Activated CD4-positive, alpha-beta T cell treated with anti-CD3 and anti-CD28 coated beads, Interleukin-10, Interleukin-2, amounts not matched to agents 100 ng/mL and 50 ng/mL, durations not matched to agents 16 hours and 8 hours (primary cell): ENCODE measurements around the gene PPT2.
A peak's percentile ranks its signal among the peaks of the same experiment; 100 is the strongest.
"Not testable (repeated sequence)": the region's sequence is repeated elsewhere in the genome, so short reads cannot be mapped to it uniquely, and the experiment has no call there.

Experiments
- DNase-seq: peaks from one replicate; pipeline ENCODE4 v3.0.0-alpha.2; 2020

Gene PPT2

GRCh38 chr6:32177788-32178546 lies 24.0 kb downstream of the PPT2 start, which contains the start of gene RNF5:
Gene RNF5 (plus strand): TSS chr6:32178405. CDS start chr6:32178512, 107 bp downstream.
- peak; percentile 99 for DNase-seq

- no peak for DNase-seq
Measured at GRCh38 chr6:32178547-32179440, 24.9 kb downstream of the PPT2 start.

GRCh38 chr6:32179766-32180405 lies 25.9 kb downstream of the PPT2 start:
- DNase-seq: no peak

DNA sequence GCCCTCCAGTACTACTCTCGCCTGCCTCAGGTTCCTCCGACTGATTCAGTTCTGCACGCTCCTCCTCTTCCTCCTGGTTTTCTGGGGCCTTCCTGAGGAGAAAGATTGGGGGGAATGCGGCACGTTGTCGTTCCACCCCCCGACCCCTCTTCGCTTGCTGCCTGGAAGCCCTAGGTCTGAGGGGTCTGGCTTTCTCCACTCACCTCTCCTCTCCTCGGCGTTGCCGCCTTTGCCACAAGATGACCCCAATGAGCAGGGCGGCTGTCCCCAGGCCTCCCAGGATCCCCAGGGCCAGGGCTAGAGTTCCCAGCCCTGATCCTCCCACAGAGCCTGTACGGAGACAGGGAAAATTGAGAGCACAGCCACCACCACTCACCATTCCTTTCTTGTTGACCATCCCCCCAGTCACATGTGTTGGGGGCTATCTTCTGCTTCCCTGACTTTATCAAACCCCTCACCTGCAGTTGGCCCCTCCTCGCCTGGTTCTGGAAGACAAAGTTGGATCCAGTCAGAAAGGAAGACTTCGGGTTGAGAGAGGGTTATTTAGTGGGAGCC lies 27.3 kb downstream of the PPT2 start:
- DNase-seq: no peak

GRCh38 chr6:32181915-32182529 lies 28.1 kb downstream of the PPT2 start:
- DNase-seq: no peak

DNA sequence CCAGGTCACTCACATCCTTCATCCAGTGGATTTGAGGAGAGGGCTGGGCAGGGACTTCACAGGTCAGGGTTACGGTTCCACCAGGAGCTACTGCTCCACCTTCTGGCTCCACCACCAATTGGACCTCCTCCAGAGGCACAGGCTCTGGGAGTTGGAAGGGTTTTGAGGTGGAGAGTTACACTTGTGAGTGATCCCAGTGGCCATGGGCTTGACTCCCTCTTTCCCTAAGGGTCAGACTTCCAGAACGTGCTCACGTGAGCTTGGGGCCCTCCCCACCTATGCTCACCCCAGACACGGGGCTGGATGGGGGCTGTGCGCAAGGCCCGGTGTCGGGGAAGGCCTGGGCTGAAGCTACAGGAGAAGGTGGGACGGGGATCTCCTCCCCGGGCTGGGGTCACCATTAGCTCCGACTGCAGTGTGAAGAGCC lies 28.6 kb downstream of the PPT2 start:
- no peak for DNase-seq

GRCh38 chr6:32183030-32183429 lies 29.1 kb downstream of the PPT2 start:
- no peak for DNase-seq

GRCh38 chr6:32183483-32184083 lies 29.6 kb downstream of the PPT2 start:
- DNase-seq: no peak

DNA sequence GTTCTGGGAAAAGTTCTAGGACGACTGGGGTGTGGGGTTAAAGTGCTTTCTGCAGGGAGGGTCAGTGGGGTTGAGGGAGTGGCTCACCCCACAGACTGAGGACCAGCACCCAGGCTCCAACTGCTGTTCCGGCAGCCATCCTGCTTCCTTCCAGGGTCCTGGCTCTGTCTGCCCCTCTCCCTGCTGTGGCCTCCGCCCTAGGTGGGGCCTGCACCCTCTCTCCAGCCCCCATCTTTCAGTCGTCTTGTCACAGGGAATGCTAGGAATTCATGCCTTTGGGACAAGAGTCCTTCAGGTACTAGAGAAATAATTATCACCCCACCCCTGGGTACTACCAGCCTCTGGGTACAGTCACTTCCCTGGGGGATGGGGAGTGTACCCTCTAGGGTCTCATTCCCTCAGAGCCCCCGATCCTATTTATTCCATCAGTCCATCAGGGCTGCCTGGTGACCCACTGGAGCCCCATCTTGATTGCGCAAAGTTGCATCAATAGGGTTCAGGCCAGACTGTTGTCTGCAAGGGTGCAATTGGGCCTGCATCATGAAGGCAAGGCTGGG lies 30.2 kb downstream of the PPT2 start, which contains the start of gene AGER:
AGER (minus strand) TSS at position 170 of the 557 bp plus-strand sequence; CDS start at position 139, 31 bp downstream.
- DNase-seq: no peak

DNA sequence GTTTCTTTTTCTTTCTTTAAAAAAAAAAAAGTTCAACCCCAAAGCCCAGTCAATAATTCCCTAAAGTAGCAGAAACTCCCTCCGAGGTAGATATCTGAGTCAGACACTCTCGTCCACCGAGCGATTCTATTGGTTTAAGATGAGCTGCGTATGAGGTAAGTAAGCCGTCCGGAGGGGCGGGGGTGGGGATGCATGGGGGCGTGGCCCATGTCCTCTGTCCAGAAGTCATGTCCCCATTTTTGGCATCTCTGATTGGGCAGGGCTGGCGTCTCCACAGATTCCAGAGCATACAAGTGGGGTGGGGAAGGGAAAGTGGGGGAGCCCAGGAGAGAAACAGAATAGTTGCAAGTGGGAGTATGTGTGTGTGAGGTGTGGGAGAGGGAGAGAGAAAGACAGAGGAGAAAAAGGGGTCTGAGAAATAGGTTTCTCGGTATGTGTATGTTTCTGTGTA lies 31.8 kb downstream of the PPT2 start:
- peak; percentile 77 for DNase-seq

- not testable (repeated sequence) for DNase-seq
Measured at GRCh38 chr6:32186151-32186840, 32.4 kb downstream of the PPT2 start.

DNA sequence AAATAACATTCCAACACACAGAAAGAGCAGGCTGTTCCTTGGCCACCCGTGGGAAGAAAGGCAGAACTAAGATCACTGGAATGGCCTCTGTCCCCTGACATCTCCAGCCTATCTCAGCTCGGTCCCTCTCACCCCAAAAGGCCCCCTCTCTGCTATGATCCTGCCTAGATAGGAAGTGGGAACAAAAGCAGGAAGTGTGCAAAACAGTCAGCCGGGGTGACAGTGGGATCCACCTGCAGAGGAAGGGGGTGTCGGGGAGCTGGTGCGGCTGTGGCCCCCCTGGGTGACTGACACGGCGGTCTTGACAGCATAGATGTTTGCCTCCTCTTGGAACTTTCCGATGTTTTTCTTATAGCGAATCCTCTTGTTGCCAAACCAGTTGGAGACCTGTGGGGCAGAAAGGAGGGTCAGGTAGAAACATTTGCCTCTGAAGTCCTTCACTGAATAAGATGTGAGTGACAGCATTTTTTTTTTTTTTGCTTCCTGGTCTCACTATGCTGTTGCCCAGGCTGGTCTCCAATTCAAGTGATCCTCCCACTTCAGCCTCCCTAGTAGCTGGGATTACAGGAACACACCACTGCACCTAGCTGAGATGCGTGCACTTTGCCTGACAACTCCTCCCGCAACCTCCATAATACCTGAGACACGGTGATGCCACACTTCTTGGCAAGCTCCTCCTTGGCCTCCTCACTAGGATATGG lies 33.2 kb downstream of the PPT2 start:
- DNase-seq: no peak

DNA sequence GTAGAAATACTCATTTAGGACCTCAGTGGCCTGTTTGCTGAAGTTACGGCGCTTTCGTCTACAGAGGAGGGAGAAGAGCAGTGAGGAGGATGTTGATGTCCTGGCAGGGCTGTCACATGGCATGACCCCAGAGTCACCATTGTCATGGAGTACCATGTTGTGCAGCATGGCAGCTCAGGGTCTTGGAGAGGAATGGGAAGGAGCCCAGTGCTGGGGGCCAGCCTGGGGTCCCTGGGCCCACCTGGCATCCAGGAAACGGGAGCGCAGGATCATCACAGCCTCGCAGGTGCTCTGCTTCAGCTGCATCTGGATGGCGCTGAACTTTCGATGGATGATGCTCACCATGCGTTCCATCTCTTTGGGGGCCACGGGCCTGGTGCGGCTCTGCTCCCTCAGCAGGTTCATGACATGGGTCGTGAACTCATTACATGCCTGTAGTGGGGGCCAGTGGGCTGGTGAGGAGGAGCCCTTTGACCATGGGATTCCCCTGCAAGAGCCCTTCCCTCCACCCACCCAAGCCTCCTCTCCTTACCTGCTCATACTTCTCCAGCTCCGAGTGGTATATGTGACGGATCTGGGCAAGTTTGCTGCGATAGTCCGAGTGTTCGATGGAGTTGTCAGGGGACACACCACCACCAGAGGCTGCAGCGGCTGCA lies 33.9 kb downstream of the PPT2 start:
- DNase-seq: not testable (repeated sequence)

- DNase-seq: no peak
Measured at GRCh38 chr6:32188381-32189068, 34.6 kb downstream of the PPT2 start.

DNA sequence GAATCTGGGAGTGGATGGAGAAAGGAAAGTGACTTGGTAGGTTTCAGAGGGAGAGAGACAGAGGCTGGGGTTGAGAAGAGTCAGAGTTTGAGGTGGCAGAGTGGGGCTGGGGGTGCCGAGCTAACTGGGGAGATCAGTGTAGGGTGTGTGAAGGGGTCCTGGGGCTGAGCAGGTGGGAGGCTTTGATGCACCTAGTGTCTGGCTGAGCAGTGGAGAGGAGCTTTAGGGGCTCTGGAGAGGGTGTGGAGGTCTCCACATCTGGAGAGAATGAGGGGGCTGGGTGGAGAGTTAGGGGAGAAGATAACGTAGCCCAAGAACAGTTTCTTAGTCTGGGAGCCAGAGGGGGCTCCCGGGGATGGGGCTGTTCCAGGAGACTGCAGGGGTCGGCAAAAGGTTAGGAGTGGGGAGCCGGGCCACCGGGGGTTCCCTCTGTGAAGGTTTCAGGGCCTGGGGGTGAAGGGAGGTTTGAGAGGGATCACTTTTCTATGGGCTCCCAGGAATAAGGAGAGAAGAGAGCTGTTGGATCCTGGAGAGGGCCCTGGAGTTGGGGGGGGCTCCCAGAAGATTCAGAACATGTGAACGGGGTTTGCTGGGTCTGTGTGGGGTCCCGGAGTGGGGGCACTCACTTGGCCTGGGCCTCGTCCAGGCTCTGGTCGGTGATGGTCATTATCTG lies 35.3 kb downstream of the PPT2 start:
- DNase-seq: no peak

- no peak for DNase-seq
Measured at GRCh38 chr6:32189742-32190053, 35.8 kb downstream of the PPT2 start.

DNA sequence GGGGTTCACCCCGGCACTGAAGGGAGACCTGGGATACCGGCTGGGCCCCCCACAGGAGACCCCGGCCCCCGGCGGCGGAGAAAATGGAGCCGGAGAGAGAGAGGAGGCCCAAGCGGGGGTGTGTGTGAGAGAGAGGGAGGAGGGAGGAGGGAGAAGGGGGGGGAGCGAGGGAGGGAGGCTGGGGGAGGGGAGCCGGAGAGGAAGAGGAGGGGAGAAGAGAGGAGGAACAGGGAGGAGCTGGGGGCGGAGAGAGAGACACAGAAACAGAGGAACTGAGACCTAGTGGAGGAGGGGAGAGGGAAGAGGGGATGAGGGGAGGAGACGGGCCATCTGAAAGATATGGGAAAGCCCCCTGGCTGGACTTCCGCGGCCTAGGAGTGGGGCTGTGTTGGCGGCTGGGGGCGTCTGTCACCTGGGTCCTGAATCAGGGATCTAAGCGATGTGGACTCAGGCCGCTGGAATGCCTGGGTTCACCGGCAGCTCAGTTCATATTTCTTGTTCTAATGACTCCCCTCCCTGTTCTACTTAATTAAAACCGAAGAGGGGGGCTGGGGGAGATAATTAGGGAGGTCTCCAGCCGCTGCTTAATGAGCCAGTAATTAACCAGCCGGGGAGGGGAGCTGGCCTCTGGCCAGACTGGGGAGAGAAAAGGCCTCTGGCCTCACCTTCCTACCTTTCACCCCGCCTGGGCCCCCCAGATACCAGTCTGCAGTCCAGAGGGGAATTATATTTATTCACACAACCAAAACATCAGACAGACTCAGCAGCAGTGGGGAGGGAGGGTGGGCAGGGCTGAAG lies 36.3 kb downstream of the PPT2 start, which contains the start of gene PBX2:
PBX2 (minus strand) TSS at position 149 of the 798 bp plus-strand sequence. CDS start 287 bp downstream, outside the sequence.
- peak; percentile 92 for DNase-seq
